CD1c-positive myeloid dendritic cell (primary cell): Measurements from ENCODE around the gene CDK19.

Experiments
- DNase-seq: peaks from one replicate; pipeline ENCODE4 v3.0.0-alpha.2; 2016; ENCODE audit errors: extremely low spot score

Gene CDK19

DNA sequence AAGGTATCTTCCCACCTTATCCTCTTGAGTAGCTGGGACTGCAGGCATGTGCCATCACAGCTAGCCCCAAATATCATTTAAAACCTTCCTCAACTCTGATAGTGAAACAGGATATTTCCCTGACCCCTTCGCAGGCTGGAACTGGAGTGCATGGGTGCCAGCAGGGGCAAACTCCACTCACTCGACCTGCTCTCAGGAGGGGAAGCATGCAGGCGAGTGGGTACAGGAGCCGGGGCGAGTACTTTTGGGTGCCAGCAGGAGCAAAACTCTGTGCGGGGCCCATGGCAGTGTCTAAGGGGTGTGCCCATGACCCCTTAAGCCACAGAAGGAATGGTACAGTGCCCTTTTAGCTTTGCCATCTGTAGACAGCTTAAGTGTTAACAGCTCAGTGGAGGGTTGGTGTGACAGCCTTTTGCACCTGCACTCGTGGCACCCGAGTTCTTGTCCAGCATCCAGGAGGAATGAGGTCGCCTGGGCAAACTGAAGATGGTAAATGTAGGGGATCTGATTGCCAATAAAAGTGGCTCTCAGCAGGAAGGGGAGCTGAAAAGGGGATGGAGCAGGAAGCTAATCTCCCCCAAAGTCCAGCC is 155.1 kb downstream of the CDK19 start:
- DNase-seq, result no peak

- no peak for DNase-seq
Observed at GRCh38 chr6:110658631-110659211, 156.5 kb downstream of the CDK19 start.

DNA sequence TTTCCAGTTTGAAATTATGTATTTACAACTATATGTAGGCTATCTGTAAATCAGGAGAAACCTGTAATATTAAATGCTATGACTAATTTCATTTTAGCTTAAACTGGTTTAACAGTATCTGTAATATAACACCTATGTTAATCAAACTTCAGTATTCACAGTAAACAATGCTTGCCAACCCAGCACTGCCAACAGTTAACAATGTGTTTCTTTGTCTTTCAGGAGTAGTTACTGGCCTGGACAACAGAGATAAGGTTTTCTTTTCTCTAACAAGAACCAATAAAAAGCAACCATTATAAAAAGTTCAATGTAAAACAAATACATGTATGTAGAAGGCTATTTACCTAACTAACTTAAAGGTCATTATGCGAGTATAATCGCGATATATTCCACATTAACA is 158.8 kb downstream of the CDK19 start:
- DNase-seq, result no peak

GRCh38 chr6:110655821-110656220 is 159.4 kb downstream of the CDK19 start:
- no peak for DNase-seq

DNA sequence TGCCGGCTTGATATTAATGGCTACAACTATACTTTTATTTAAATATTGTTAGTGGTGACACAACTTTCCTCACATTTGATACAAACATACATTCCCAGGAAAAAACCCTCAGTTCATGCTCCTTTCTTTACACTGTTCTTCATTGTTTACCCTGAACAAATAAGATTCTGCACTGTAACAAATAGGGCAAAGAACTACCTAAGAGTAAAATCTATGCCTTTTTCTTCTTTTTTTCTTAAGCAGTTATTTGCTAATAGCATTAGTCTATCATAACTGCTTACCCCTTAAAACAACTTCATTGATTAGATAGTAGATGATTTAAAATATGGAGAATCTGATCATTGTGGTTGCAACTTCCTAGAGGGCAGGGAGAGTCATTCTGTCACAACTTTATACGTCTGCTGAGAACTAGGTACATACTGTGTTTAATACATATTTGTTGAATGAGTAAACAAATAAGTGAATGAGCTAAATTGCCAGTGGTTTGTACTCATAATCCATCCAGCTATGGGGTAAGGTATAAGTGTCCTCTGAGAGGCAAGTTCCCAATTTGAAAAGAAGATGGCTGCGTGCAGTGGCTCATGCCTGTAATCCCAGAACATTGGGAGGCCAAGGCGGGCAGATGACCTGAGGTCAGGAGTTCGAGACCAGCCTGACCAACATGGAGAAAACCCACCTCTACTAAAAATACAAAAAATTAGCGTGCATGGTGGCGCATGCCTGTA is 161.0 kb downstream of the CDK19 start:
- no peak for DNase-seq

DNA sequence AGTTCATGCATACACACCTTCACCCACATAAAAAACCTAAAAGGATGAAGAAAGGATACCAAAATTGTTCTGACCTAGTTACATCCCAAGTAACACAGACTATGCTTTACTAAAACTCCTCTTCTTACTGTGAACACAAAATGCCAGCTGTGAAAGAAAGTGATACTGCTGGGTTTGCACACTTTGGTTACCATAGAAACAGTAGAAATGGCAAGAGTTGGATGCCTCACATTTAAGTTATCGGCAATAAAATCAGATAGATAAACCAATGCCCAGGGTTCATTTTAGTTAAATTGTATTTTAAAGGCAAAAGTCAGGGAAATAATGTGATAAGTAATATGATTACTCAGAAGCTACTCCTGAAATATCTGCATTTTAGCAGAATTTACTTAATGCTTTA is 161.9 kb downstream of the CDK19 start:
- no peak for DNase-seq

DNA sequence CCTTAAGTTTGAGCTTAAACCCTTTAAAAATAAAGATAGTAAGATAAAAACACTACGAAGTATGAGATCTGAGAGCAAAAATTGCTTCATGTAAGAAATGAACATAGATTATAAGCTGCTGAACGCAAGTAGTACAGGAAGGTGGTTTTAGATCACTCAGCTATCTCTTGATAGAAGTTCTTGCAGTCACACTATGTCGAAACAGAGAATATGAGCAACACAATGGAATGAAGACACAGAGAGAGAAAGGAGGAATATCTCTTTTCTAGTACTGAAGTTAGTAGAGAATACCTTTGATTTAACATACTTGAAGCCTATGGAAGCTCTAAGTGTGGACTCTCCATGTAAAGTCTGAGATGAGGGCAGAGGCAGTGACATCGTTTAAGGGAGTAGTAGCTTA is 162.7 kb downstream of the CDK19 start:
- DNase-seq, result no peak

GRCh38 chr6:110650755-110651154 is 164.5 kb downstream of the CDK19 start:
- no peak for DNase-seq

GRCh38 chr6:110649704-110650103 is 165.6 kb downstream of the CDK19 start:
- no peak for DNase-seq

DNA sequence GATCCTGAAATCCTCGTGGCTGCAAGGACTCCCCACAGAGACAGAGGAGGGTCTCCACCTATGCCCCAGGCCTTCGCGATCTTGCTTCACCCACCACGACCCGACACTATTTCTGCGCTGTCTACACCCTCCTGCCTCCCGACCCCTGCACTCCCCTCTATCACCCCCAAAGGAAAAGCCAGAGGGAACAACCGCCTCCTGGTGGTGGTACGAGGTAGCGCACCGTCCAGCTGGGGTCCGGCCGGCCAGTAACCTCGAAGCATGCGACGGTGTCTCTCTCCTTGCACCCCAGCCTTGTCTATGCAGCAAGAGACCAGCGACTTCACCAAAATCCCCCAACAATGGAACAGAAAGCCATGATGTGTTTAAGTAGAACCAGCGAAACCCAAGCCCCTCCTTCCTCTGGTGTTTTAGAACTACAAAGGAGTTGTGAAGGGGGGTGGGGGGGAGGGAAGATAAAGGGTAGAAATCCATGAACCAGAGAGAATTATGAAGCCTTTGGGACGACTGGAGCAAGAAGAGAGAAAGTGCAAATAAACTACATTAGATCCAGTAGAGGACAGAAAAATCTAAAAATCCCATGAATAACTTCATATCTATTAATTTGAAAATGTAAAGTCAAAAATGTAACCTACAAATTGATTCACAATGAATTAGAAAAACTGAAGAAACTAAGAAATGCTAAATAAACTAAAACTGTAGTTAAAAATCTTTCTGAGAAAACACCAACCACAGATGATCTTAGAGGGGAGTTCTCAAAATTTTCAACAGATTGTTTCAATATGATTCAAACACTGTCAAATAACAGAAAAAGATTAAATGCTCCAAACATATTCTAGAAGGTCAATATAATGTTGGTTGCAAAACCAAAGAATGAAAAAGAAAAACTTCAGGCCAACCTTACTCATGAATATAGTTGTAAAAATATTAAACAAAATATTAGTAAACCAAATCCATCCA is 168.0 kb downstream of the CDK19 start:
- DNase-seq, result no peak

DNA sequence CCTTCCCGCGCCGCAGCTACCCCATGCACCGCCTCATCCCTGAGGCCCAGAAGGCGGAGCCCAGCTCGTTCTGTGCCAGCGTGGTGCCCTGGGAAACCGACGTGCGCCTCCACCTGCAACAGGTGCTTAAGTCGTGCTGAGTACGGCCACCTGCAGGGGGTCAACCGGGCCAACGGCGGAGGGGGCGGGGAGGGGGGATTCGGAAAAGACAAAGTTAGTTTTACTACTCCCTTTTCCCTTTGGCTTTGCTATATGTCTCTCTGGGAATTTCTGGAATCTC is 168.9 kb downstream of the CDK19 start:
- DNase-seq, result no peak

GRCh38 chr6:110645685-110646418 is 169.4 kb downstream of the CDK19 start:
- no peak for DNase-seq

GRCh38 chr6:110643175-110643574 is 172.1 kb downstream of the CDK19 start:
- no peak for DNase-seq

DNA sequence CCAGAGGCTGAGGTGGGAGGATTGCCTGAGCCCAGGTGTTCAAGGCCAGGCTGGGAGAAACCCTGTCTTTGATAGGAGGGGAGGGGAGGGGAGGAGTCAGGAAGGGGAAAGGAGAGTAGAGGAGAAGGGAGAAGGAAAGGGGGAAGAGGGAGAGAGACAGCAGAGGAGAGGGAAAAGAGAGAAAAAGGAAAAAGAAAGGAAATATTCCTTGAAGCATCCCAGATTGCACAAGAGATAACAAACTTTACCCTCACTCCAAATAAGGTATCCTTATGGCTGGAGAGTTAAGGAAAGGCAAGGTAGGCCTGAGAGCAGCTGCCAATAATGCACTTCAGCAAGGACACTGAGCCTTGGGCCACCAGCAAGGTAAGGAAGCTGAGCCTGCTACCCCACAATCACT is 172.6 kb downstream of the CDK19 start:
- no peak for DNase-seq

DNA sequence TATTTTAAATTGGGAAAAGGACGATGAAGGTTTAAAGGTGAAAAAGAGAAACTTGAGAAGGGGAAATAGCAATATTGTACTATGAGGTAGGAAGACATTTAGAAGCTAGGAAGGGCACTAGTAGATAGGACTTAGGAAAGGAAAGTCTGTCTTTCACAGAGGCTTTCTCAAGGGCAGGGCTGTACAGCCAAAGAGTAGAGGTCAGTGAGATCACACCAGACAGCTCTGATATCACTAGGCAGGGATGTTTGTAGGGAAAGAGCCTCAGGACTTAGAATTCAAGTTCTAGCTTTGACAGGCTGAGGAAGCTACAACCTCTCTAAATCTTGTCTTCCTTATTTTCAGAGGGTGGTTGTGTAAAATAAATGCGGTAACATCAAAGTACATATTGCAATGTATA is 178.5 kb downstream of the CDK19 start:
- no peak for DNase-seq

- DNase-seq, result no peak
Observed at GRCh38 chr6:110635096-110635495, 180.2 kb downstream of the CDK19 start.

GRCh38 chr6:110633731-110634213 is 181.5 kb downstream of the CDK19 start:
- no peak for DNase-seq

- DNase-seq, result no peak
Observed at GRCh38 chr6:110629153-110629552, 186.1 kb downstream of the CDK19 start.

- no peak for DNase-seq
Observed at GRCh38 chr6:110628330-110628729, 186.9 kb downstream of the CDK19 start.

DNA sequence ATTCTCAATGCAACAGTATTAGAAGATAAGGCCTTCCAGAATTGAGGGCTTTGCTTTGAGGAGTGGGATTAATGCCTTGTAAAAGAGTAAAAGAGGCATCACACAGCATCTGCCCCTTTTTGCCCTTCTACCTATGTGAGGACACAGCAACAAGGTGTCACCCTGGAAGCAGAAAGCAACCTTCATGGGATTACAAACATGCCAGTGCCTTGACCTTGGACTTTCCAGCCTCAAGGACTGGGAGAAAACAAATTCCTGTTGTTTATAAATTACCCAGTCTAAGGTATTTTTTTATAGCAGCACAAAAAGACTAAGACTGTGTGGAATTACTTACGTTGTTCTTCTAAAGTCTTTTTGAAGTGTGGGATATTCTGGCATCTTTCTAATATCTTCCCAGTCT is 188.8 kb downstream of the CDK19 start:
- no peak for DNase-seq

DNA sequence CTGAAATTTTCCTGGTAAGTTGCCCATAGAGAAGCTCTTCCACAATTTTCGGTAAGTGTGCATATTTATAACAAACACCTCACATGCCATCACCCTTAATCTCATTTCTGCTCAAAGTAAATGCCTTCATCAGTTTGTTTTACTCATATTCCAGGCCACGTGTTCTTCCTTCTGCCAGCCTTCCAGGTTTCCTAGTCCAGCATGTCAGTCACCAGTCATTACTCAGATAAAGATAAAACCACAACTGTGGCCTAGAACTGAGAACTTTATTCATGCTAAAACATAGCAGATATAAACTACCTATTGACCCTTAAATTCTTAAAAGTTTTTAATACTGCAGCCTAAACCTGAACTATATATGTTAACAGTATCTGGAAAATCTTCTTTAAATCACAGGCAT is 189.4 kb downstream of the CDK19 start:
- no peak for DNase-seq
